Astrocyte of the spinal cord (primary cell): ENCODE results near the gene FDX1.

Experiments
- DNase-seq: peaks from one replicate; pipeline ENCODE4 v3.0.0; 2011; ENCODE audit warnings: low read depth, low spot score
- H3K4me3 ChIP-seq: 2 replicates; pipeline ENCODE4 v1.5.1; 2011; ENCODE audit warnings: low read depth, mild to moderate bottlenecking, low read length, moderate library complexity
- CTCF ChIP-seq: IDR thresholded peaks from 2 replicates; pipeline ENCODE4 v1.5.1; 2012; ENCODE audit warnings: low read depth, mild to moderate bottlenecking, low read length, inconsistent platforms
- in situ Hi-C: cut with HindIII; loops from 2 replicates; pipeline ENCODE4 v1.10.0; 2017; ENCODE audit warnings: low sequenced_read_pairs

The FDX1 gene

DNA sequence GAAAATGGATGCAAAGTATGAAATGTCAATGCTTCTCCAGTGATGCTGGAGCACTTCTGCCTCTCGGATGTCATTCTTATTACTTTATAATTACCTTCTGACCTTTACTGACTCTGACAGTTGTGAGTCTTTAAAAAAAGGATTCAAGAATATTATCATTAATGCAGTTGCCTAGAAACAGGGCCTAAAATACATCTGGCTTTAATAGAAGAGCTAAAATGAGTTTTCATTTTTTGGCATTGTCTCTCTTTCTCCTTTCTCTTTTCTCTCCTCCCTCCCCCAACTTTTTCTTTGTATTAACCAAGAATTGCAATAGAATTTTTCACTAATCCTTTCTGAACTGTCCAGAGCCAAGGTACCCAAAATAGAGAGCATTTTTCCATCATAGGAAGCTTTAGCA is 45.9 kb downstream of the FDX1 start:
- no peak for DNase-seq
- in situ Hi-C loops = no loop called here
- no peak for TF ChIP-seq CTCF
- no peak overlapping the region for H3K4me3 ChIP-seq

GRCh38 chr11:110478410-110478809 is 48.7 kb downstream of the FDX1 start:
- peak; percentile 34 for TF ChIP-seq CTCF

GRCh38 chr11:110479108-110480101 is 49.7 kb downstream of the FDX1 start:
- in situ Hi-C loops = no loop called here
- TF ChIP-seq CTCF = no peak
- peak; percentile 43 for DNase-seq
- no peak overlapping the region for H3K4me3 ChIP-seq

More at GRCh38 chr11:110478410-110478809, 48.7 kb downstream of the FDX1 start:
- in situ Hi-C loops = no loop called here
- no peak overlapping the region for H3K4me3 ChIP-seq
- DNase-seq = no peak

DNA sequence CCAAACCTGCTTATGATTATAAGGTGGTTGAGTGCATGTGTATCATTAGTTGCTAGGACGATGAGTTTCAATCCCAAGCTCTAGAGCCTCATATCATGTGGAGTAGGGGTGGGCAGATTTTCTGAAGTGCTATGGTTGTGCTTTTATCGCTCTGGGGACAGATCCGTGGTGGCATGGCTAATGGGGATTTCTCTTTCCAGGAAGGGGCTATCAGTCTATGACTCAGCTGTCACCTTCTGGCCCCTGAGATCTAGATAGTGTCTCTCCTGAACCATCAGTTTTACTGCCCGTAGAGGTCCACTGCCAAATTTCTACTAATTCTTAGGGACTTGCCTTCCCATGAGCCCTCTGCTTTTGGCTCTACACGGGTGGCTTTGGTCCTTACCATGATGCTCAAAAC is 51.8 kb downstream of the FDX1 start:
- no peak for DNase-seq
- in situ Hi-C loops = no loop called here
- H3K4me3 ChIP-seq = no peak overlapping the region
- no peak for TF ChIP-seq CTCF

- TF ChIP-seq CTCF = no peak
- no peak overlapping the region for H3K4me3 ChIP-seq
- no peak for DNase-seq
- in situ Hi-C loops = no loop called here
Measured at GRCh38 chr11:110486156-110486555, 56.4 kb downstream of the FDX1 start.

DNA sequence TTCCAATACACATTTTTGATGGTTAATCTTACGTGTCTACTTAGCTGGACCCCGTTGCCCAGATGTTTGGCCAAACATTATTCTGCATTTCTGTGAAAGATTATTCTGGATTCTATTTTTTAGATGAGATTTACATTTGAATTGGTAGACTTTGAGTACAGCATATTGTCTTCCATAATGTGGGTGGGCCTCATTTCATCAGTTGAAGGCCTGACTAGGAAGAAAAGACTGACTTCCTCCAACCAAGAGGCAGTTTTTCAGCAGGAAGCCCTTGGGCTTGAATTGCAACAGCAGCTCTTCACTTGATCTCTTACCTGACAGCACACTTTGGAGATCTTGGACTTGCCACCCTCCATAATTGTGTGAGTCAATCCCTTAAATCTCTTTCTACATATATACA is 58.7 kb downstream of the FDX1 start:
- TF ChIP-seq CTCF = no peak
- in situ Hi-C loops = no loop called here

More for the DNA sequence above, 58.7 kb downstream of the FDX1 start:
- DNase-seq = no peak
- no peak overlapping the region for H3K4me3 ChIP-seq
